GM18505 (cell line): Measurements from ENCODE around the gene HEXA.
A peak's percentile ranks its signal among the peaks of the same experiment; 100 is the strongest.
"Not testable (repeated sequence)": the region's sequence is repeated elsewhere in the genome, so short reads cannot be mapped to it uniquely, and the experiment has no call there.

Experiments used
- ATAC-seq: cut with Tn5 transposase; IDR thresholded peaks from one replicate; pipeline ENCODE4 v1.9.1; 2021; ENCODE audit not compliant: unreplicated experiment
- POLR2A ChIP-seq: IDR thresholded peaks from 4 replicates; pipeline ENCODE4 v1.6.1; 2011; ENCODE audit warnings: borderline replicate concordance; ENCODE audit not compliant: insufficient read depth, insufficient read length; ENCODE audit errors: extremely low read depth

Gene HEXA

GRCh38 chr15:72375846-72376581 lies at the start of gene HEXA:
TSS of gene HEXA (minus strand) at chr15:72376014. CDS start at chr15:72375972, 42 bp downstream.
- TF ChIP-seq POLR2A = peak; percentile 92
- ATAC-seq = peak; percentile 77

GRCh38 chr15:72423256-72423655 lies 47.4 kb upstream of the HEXA start:
- no peak for ATAC-seq
- TF ChIP-seq POLR2A = no peak

- no peak for ATAC-seq
- no peak for TF ChIP-seq POLR2A
Measured at GRCh38 chr15:72421484-72421883, 45.7 kb upstream of the HEXA start.

- no peak for TF ChIP-seq POLR2A
- no peak for ATAC-seq
Measured at GRCh38 chr15:72420576-72420975, 44.8 kb upstream of the HEXA start.

- ATAC-seq = not testable (repeated sequence)
Measured at GRCh38 chr15:72419768-72420167, 44.0 kb upstream of the HEXA start.

GRCh38 chr15:72415304-72415703 lies 39.5 kb upstream of the HEXA start:
- ATAC-seq = no peak
- TF ChIP-seq POLR2A = no peak

- ATAC-seq = not testable (repeated sequence)
Measured at GRCh38 chr15:72413337-72413736, 37.5 kb upstream of the HEXA start.

GRCh38 chr15:72411544-72411943 lies 35.7 kb upstream of the HEXA start:
- ATAC-seq = no peak
- TF ChIP-seq POLR2A = no peak

GRCh38 chr15:72411111-72411510 lies 35.3 kb upstream of the HEXA start:
- no peak for ATAC-seq
- no peak for TF ChIP-seq POLR2A

- ATAC-seq = no peak
- TF ChIP-seq POLR2A = no peak
Measured at GRCh38 chr15:72406936-72407335, 31.1 kb upstream of the HEXA start.

- ATAC-seq = no peak
- no peak for TF ChIP-seq POLR2A
Measured at GRCh38 chr15:72404841-72405240, 29.0 kb upstream of the HEXA start.

- no peak for TF ChIP-seq POLR2A
Measured at GRCh38 chr15:72404356-72404755, 28.5 kb upstream of the HEXA start.

GRCh38 chr15:72402726-72403125 lies 26.9 kb upstream of the HEXA start:
- no peak for TF ChIP-seq POLR2A
- ATAC-seq = no peak

More at GRCh38 chr15:72404356-72404755, 28.5 kb upstream of the HEXA start:
- ATAC-seq = no peak

GRCh38 chr15:72398648-72399047 lies 22.8 kb upstream of the HEXA start:
- TF ChIP-seq POLR2A = no peak
- no peak for ATAC-seq
